ENCODE data around the gene KCNT1. TPM values are rescaled to one million over a fixed set of nuclear protein-coding genes. Genes with fewer than 3 reads are reported as not detected.

The KCNT1 gene
- polyA plus RNA-seq, 1 donor (not counting 4 experiments of a cell fraction or from before 2014, with no cell fraction given): not detected

DNA sequence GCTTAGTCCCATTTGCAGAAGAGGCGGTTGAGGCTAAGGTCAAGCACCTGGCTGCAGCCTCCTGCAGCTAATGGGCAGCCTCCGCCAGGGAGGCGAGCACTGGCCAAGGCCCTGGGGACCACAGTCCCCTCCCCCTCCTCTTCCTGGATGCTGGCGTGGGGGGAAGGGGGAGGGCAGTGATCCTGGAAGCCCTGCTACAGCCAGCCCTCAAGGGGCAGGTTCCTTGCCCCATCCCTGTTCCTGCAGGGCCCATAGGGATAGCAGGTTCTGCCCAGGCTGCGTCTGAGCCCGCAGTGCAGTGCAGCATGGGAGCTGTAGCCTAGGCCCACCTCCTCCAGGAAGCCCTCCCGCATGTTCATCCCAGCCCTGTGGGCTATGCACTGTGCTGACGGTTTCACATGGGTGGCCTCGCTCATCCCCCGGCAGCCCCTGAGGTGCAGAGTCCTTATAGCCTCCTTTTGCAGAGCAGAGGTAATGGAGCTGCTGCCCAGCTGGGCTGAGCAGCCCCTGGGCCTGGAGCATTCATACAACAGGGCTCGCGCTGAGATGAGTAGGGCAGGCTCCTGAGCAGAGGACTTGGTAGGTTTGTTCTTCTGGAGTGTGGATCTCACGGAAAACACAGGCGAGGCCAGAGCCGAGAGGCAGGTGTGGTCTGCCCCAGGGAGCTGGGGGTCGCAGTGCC, 36.0 kb downstream of the KCNT1 start:
- no peaks in the 10 kb centered on the region for H3K36me3 ChIP-seq (ENCODE audit: control insufficient read depth in 2 of 2, extremely low read depth in 1 of 2, insufficient read depth in 2 of 2, low read length in 2 of 2)
- dilution Hi-C loops (cut with MboI; ENCODE audit: extremely low pct_ligation_motif_present, low sequenced_read_pairs): no loop called here
- no peaks in the 10 kb centered on the region for H3K4me1 ChIP-seq (ENCODE audit: control insufficient read depth, extremely low read depth, insufficient read depth, low read length)
- no peak overlapping the region for H3K4me2 ChIP-seq (ENCODE audit: control insufficient read depth, extremely low read depth, insufficient read depth, low read depth, low read length)
- H2AFZ ChIP-seq (ENCODE audit: control insufficient read depth, low read length): no peak overlapping the region
- peaks cover 33% of the 10 kb centered on the region for H3K27me3 ChIP-seq (ENCODE audit: control insufficient read depth, extremely low read depth, insufficient read depth, low read length)
- no peak for FAIRE-seq
- H3K9ac ChIP-seq (ENCODE audit: control insufficient read depth, extremely low read depth, insufficient read depth, low read length): no peak overlapping the region
- DNase-seq (ENCODE audit: low read depth, low spot score): no peak
- TF ChIP-seq, protein P1, sequence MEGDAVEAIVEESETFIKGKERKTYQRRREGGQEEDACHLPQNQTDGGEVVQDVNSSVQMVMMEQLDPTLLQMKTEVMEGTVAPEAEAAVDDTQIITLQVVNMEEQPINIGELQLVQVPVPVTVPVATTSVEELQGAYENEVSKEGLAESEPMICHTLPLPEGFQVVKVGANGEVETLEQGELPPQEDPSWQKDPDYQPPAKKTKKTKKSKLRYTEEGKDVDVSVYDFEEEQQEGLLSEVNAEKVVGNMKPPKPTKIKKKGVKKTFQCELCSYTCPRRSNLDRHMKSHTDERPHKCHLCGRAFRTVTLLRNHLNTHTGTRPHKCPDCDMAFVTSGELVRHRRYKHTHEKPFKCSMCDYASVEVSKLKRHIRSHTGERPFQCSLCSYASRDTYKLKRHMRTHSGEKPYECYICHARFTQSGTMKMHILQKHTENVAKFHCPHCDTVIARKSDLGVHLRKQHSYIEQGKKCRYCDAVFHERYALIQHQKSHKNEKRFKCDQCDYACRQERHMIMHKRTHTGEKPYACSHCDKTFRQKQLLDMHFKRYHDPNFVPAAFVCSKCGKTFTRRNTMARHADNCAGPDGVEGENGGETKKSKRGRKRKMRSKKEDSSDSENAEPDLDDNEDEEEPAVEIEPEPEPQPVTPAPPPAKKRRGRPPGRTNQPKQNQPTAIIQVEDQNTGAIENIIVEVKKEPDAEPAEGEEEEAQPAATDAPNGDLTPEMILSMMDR (optimal IDR thresholded peaks at IDR 0.05 in 1 of 3, IDR thresholded peaks at IDR 0.05 in 1 of 3, conservative IDR thresholded peaks at IDR 0.05 in 1 of 3; ENCODE audit: extremely low read depth in 1 of 3, insufficient read depth in 2 of 3, low read length in 3 of 3): no peak
- no peak for TF ChIP-seq EZH2 (IDR thresholded peaks at IDR 0.05; ENCODE audit: low read length)
- H3K79me2 ChIP-seq (ENCODE audit: control insufficient read depth, insufficient read depth, low read length): no peaks in the 10 kb centered on the region
- H3K9me1 ChIP-seq (ENCODE audit: control insufficient read depth, extremely low read depth, insufficient read depth, low read length): no peaks in the 10 kb centered on the region
- no peaks in the 10 kb centered on the region for H3K9me3 ChIP-seq (ENCODE audit: control insufficient read depth, low read depth, low read length)
- no peaks in the 10 kb centered on the region for H4K20me1 ChIP-seq (ENCODE audit: control insufficient read depth, extremely low read depth, insufficient read depth, low read length)
- no peak overlapping the region for H3K4me3 ChIP-seq (ENCODE audit: control insufficient read depth in 2 of 3, extremely low read depth in 1 of 3, insufficient read depth in 2 of 3, low read depth in 1 of 3, low read length in 3 of 3)
- H3K27ac ChIP-seq (ENCODE audit: control insufficient read depth, insufficient read depth, low read length): no peak overlapping the region

DNA sequence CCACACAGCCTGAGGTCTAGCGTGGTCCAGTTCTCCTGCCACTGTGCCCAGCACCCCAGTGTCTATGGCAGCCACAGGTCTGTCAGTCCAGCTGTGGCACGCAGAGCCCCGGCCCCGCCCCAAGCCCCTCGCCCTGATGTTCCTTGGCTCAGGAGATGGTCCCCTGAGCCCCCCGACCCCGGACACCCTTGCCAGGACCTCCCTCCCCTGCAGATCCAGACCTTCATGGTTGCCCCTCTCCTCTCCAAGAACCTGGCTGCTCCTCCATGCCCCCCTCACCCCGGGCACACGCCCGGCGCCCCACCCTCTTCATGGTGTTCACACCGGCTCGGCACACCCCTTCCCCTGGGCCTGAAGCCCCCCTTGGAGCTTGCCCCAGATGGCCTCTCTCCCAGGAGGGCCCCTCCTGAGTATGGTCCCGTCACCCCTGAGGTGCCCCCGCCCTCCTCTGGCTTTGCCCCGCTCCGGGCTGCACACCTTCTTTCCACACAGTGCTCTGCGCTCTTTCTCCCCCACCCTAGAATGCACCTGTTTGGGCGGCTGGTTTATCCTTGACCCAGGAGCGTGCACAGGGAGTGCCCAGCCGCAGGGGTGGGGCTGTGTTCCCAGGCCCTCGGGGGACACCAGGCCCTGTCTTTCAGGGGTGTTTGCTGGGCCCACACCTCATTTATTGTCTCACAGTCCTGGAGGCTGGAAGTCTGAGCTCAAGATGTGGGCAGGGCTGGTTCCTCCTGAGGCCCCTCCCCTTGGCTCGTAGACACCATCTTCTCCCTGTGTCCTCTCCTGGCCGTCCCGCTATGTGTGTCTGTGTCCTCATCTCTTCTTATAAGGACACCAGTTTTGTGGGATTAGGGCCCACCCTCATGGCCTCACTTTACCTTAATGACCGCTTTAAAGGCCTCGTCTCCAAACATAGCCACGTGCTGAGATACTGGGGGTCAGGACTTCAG, 37.6 kb downstream of the KCNT1 start:
- H3K4me2 ChIP-seq (ENCODE audit: control insufficient read depth, extremely low read depth, insufficient read depth, low read depth, low read length): no peak overlapping the region
- no peak for TF ChIP-seq EZH2 (IDR thresholded peaks at IDR 0.05; ENCODE audit: low read length)
- TF ChIP-seq, protein P1 (optimal IDR thresholded peaks at IDR 0.05 in 1 of 3, IDR thresholded peaks at IDR 0.05 in 1 of 3, conservative IDR thresholded peaks at IDR 0.05 in 1 of 3; ENCODE audit: extremely low read depth in 1 of 3, insufficient read depth in 2 of 3, low read length in 3 of 3): no peak
- dilution Hi-C loops (cut with MboI; ENCODE audit: extremely low pct_ligation_motif_present, low sequenced_read_pairs): no loop called here
- H3K4me3 ChIP-seq (ENCODE audit: control insufficient read depth in 2 of 3, extremely low read depth in 1 of 3, insufficient read depth in 2 of 3, low read depth in 1 of 3, low read length in 3 of 3): no peak overlapping the region
- no peak for DNase-seq (ENCODE audit: low read depth, low spot score)
- peaks cover 27% of the 10 kb centered on the region for H3K27me3 ChIP-seq (ENCODE audit: control insufficient read depth, extremely low read depth, insufficient read depth, low read length)
- H3K9ac ChIP-seq (ENCODE audit: control insufficient read depth, extremely low read depth, insufficient read depth, low read length): no peak overlapping the region
- FAIRE-seq: no peak
- H3K36me3 ChIP-seq (ENCODE audit: control insufficient read depth in 2 of 2, extremely low read depth in 1 of 2, insufficient read depth in 2 of 2, low read length in 2 of 2): no peaks in the 10 kb centered on the region
- H3K27ac ChIP-seq (ENCODE audit: control insufficient read depth, insufficient read depth, low read length): no peak overlapping the region
- no peaks in the 10 kb centered on the region for H4K20me1 ChIP-seq (ENCODE audit: control insufficient read depth, extremely low read depth, insufficient read depth, low read length)
- H3K9me3 ChIP-seq (ENCODE audit: control insufficient read depth, low read depth, low read length): no peaks in the 10 kb centered on the region
- H3K79me2 ChIP-seq (ENCODE audit: control insufficient read depth, insufficient read depth, low read length): no peaks in the 10 kb centered on the region
- no peak overlapping the region for H2AFZ ChIP-seq (ENCODE audit: control insufficient read depth, low read length)
- H3K9me1 ChIP-seq (ENCODE audit: control insufficient read depth, extremely low read depth, insufficient read depth, low read length): no peaks in the 10 kb centered on the region
- H3K4me1 ChIP-seq (ENCODE audit: control insufficient read depth, extremely low read depth, insufficient read depth, low read length): no peaks in the 10 kb centered on the region

Data from keratinocyte (primary cell).